HepG2 (cell line): ENCODE results near the gene INTS1. TPM values are rescaled to one million over a fixed set of nuclear protein-coding genes. Genes with fewer than 3 reads are reported as not detected.

Experiments used
- BHLHE40 ChIP-seq: IDR thresholded peaks from 2 replicates; pipeline ENCODE4 v1.6.1; 2011; ENCODE audit warnings: low read length, improper control_type of control experiment
- CBX5 ChIP-seq: sonication (generic); formaldehyde crosslinking; IDR thresholded peaks from 2 replicates; pipeline ENCODE4 v1.4.0; 2020; ENCODE audit warnings: missing genetic modification reagents, borderline replicate concordance
- CREM ChIP-seq, 2 experiments: sonication (generic) in 1 of 2; formaldehyde crosslinking in 1 of 2; IDR thresholded peaks; 2 replicates each; pipeline versions ENCODE4 v1.4.0 to v1.6.1; 2016 to 2020; ENCODE audit warnings: antibody characterized with exemption in 1 of 2, mild to moderate bottlenecking in 1 of 2, missing genetic modification reagents in 1 of 2
- KDM5A ChIP-seq: fragments of 200-600 bp; sonication (generic); IDR thresholded peaks from 2 replicates; pipeline ENCODE4 v1.7.0; 2018; ENCODE audit warnings: antibody characterized with exemption, mild to moderate bottlenecking, low read length, borderline replicate concordance
- NFIC ChIP-seq: IDR thresholded peaks from 2 replicates; pipeline ENCODE4 v1.6.1; 2012; ENCODE audit warnings: mild to moderate bottlenecking, low read length, inconsistent platforms
- PHB2 ChIP-seq: fragments of 450-650 bp; IDR thresholded peaks from 2 replicates; pipeline ENCODE4 v1.6.1; 2018; ENCODE audit not compliant: partially characterized antibody
- PHF5A ChIP-seq: IDR thresholded peaks from one replicate; pipeline ENCODE4 v1.6.1; 2018; ENCODE audit warnings: low read depth, missing genetic modification reagents; ENCODE audit not compliant: unreplicated experiment
- RARA ChIP-seq: IDR thresholded peaks from 2 replicates; pipeline ENCODE4 v1.6.1; 2016; ENCODE audit warnings: missing genetic modification reagents, missing compliant biosample characterization
- SP140L ChIP-seq: sonication (generic); formaldehyde crosslinking; IDR thresholded peaks from 2 replicates; pipeline ENCODE4 v1.4.0; 2020; ENCODE audit warnings: missing genetic modification reagents, borderline replicate concordance
- SP5 ChIP-seq: IDR thresholded peaks from 2 replicates; pipeline ENCODE4 v1.6.1; 2016; ENCODE audit warnings: low read depth, borderline replicate concordance
- TARDBP ChIP-seq: sonication (generic); formaldehyde crosslinking; IDR thresholded peaks from 2 replicates; pipeline ENCODE4 v1.8.0; 2022; ENCODE audit warnings: mild to moderate bottlenecking, missing genetic modification reagents
- TBP ChIP-seq: sonication (generic); formaldehyde crosslinking; IDR thresholded peaks from 2 replicates; pipeline ENCODE4 v1.5.0; 2020; ENCODE audit warnings: missing genetic modification reagents
- THAP11 ChIP-seq: IDR thresholded peaks from 2 replicates; pipeline ENCODE4 v1.6.1; 2016; ENCODE audit warnings: missing biosample characterization, missing genetic modification reagents
- TMF1 ChIP-seq: sonication (generic); formaldehyde crosslinking; IDR thresholded peaks from 2 replicates; pipeline ENCODE4 v1.8.1; 2022; ENCODE audit warnings: low read depth, missing genetic modification reagents
- TOPORS ChIP-seq: sonication (generic); formaldehyde crosslinking; IDR thresholded peaks from 2 replicates; pipeline ENCODE4 v1.8.0; 2023; ENCODE audit warnings: mild to moderate bottlenecking, missing genetic modification reagents
- YY1 ChIP-seq: IDR thresholded peaks from 2 replicates; pipeline ENCODE4 v1.6.1; 2011; ENCODE audit warnings: low read length, low read depth, moderate library complexity, mild to moderate bottlenecking; ENCODE audit not compliant: insufficient read depth, insufficient replicate concordance
- ZBTB3 ChIP-seq: sonication (generic); formaldehyde crosslinking; IDR thresholded peaks from 2 replicates; pipeline ENCODE4 v1.4.0; 2020; ENCODE audit warnings: low read depth, mild to moderate bottlenecking, moderate library complexity, missing genetic modification reagents, borderline replicate concordance
- ZMAT3 ChIP-seq: sonication (generic); formaldehyde crosslinking; conservative IDR thresholded peaks from 2 replicates; pipeline ENCODE4 v1.7.0; 2021; ENCODE audit warnings: missing genetic modification reagents
- ZNF251 ChIP-seq: sonication (generic); formaldehyde crosslinking; IDR thresholded peaks from 2 replicates; pipeline ENCODE4 v1.9.0; 2021; ENCODE audit warnings: mild to moderate bottlenecking, missing genetic modification reagents
- ZNF724P ChIP-seq: sonication (generic); formaldehyde crosslinking; IDR thresholded peaks from 2 replicates; pipeline ENCODE4 v1.8.0; 2022; ENCODE audit warnings: missing genetic modification reagents, borderline replicate concordance
- ZNF775 ChIP-seq: sonication (generic); formaldehyde crosslinking; IDR thresholded peaks from 2 replicates; pipeline ENCODE4 v1.4.0; 2020; ENCODE audit warnings: missing genetic modification reagents, mild to moderate bottlenecking, moderate library complexity, borderline replicate concordance
- ZNF776 ChIP-seq: sonication (generic); formaldehyde crosslinking; IDR thresholded peaks from 2 replicates; pipeline ENCODE4 v1.4.0; 2020; ENCODE audit warnings: mild to moderate bottlenecking, missing genetic modification reagents
- ZNF790 ChIP-seq: sonication (generic); formaldehyde crosslinking; IDR thresholded peaks from 2 replicates; pipeline ENCODE4 v1.8.0; 2022; ENCODE audit warnings: missing genetic modification reagents, mild to moderate bottlenecking, borderline replicate concordance
- ZNF878 ChIP-seq: sonication (generic); formaldehyde crosslinking; IDR thresholded peaks from 2 replicates; pipeline ENCODE4 v1.8.1; 2023; ENCODE audit warnings: mild to moderate bottlenecking, missing genetic modification reagents, moderate library complexity
- polyA plus RNA-seq, 8 experiments: library from polyadenylated mRNA; depleted of rRNA in 3 of 8; stranded (reverse) in 7 of 8; unstranded in 1 of 8; fragments of >200 nt; fragmentation: Illumina TruSeq in 4 of 8; extraction: Trizol in 4 of 8; gene quantifications; 2 replicates each; pipeline versions ENCODE4 v1.2.1 to v1.2.3, GENCODE V29; 2011 to 2016; ENCODE audit warnings: low read depth in 4 of 8, missing spikeins in 1 of 8, mixed read lengths in 1 of 8; ENCODE audit not compliant: insufficient read depth in 1 of 8
- total RNA-seq, 5 experiments: library from RNA; depleted of rRNA; stranded (reverse); fragments of >200 nt; fragmentation: Illumina TruSeq; extraction: Trizol; gene quantifications; 2 replicates each; pipeline ENCODE4 v1.2.3, GENCODE V29; 2016; ENCODE audit warnings: low read depth in 1 of 5
- TF ChIP-seq, protein P1 (sequence below): sonication (generic); formaldehyde crosslinking; conservative IDR thresholded peaks from 2 replicates; pipeline ENCODE4 v1.8.0; 2022; ENCODE audit warnings: missing genetic modification reagents
- TF ChIP-seq, protein P2 (sequence below): sonication (generic); formaldehyde crosslinking; IDR thresholded peaks from 2 replicates; pipeline ENCODE4 v1.4.0; 2020; ENCODE audit warnings: mild to moderate bottlenecking, missing genetic modification reagents
- TF ChIP-seq, protein P3 (sequence below): sonication (generic); formaldehyde crosslinking; IDR thresholded peaks from 2 replicates; pipeline ENCODE4 v1.5.0; 2020; ENCODE audit warnings: missing genetic modification reagents
- TF ChIP-seq, protein P4 (sequence below): sonication (generic); formaldehyde crosslinking; IDR thresholded peaks from 2 replicates; pipeline ENCODE4 v1.8.1; 2023; ENCODE audit warnings: missing genetic modification reagents, mild to moderate bottlenecking, borderline replicate concordance

The INTS1 gene
- total and polyA plus RNA-seq, 2 of the 13 experiments (the other 11 are each of a cell fraction or from before 2014, with no cell fraction given) = 13.7 to 29.0 TPM

DNA sequence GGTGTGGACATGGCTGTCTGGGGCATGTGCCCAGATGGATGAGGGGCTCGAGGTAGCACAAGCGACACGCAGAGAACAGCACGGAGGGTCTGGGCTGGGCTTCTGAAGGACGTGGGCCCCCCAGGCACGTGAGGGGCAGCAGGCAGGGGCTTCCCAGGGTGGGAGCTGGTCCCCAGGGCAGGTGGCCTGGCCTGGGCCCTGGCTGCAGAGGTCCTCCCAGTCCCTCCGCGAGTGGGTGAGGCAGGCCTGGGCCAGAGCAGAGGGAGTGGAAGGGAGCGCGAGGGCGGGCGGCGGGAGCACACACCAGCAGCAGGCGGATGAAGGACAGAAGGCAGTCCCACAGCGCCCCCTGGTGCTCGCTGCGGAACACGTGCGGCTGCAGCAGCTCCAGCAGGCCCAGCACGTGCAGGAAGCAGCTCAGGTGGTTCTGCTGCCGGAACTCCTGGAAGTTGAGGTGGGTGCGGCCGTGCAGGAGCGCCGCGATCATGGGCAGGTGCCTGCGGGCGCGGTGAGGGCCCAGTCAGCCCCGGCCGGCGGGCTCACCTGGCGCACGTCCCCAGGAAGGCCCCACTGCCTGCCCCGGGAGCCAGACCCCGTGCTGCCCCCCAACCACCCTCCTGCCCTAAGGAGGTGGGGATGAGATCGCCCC lies 30.2 kb downstream of the INTS1 start (continued):
- TF ChIP-seq, protein P1, sequence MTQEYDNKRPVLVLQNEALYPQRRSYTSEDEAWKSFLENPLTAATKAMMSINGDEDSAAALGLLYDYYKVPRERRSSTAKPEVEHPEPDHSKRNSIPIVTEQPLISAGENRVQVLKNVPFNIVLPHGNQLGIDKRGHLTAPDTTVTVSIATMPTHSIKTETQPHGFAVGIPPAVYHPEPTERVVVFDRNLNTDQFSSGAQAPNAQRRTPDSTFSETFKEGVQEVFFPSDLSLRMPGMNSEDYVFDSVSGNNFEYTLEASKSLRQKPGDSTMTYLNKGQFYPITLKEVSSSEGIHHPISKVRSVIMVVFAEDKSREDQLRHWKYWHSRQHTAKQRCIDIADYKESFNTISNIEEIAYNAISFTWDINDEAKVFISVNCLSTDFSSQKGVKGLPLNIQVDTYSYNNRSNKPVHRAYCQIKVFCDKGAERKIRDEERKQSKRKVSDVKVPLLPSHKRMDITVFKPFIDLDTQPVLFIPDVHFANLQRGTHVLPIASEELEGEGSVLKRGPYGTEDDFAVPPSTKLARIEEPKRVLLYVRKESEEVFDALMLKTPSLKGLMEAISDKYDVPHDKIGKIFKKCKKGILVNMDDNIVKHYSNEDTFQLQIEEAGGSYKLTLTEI (CRISPR knock-in tag) = no peak
- TF ChIP-seq THAP11 (CRISPR knock-in tag) = peak; percentile 41; the same call in 1 of the 2 replicates
- TF ChIP-seq RARA (CRISPR knock-in tag) = no peak
- TF ChIP-seq TOPORS (CRISPR knock-in tag) = no peak
- TF ChIP-seq TMF1 (CRISPR knock-in tag) = no peak
- TF ChIP-seq CBX5 = peak; percentile 66; the same call in 1 of the 2 replicates
- TF ChIP-seq TARDBP (CRISPR knock-in tag) = no peak
- TF ChIP-seq BHLHE40 = peak; percentile 99
- TF ChIP-seq ZNF724P (CRISPR knock-in tag) = no peak
- TF ChIP-seq ZBTB3 = no peak
- TF ChIP-seq ZMAT3 (CRISPR knock-in tag) = no peak
- no peak for TF ChIP-seq PHB2
- 0 out of 2 replicates have a peak, but pooled peaks have one; percentile 42 for TF ChIP-seq ZNF790 (CRISPR knock-in tag)
- TF ChIP-seq, protein P2, sequence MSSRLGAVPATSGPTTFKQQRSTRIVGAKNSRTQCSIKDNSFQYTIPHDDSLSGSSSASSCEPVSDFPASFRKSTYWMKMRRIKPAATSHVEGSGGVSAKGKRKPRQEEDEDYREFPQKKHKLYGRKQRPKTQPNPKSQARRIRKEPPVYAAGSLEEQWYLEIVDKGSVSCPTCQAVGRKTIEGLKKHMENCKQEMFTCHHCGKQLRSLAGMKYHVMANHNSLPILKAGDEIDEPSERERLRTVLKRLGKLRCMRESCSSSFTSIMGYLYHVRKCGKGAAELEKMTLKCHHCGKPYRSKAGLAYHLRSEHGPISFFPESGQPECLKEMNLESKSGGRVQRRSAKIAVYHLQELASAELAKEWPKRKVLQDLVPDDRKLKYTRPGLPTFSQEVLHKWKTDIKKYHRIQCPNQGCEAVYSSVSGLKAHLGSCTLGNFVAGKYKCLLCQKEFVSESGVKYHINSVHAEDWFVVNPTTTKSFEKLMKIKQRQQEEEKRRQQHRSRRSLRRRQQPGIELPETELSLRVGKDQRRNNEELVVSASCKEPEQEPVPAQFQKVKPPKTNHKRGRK (CRISPR knock-in tag) = no peak
- TF ChIP-seq ZNF251 = no peak
- TF ChIP-seq KDM5A = no peak
- TF ChIP-seq CREM (IDR thresholded peaks at IDR 0.05) = no peak
- TF ChIP-seq CREM (CRISPR knock-in tag; IDR thresholded peaks at IDR 0.05) = no peak
- TF ChIP-seq, protein P3, sequence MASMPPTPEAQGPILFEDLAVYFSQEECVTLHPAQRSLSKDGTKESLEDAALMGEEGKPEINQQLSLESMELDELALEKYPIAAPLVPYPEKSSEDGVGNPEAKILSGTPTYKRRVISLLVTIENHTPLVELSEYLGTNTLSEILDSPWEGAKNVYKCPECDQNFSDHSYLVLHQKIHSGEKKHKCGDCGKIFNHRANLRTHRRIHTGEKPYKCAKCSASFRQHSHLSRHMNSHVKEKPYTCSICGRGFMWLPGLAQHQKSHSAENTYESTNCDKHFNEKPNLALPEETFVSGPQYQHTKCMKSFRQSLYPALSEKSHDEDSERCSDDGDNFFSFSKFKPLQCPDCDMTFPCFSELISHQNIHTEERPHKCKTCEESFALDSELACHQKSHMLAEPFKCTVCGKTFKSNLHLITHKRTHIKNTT = no peak
- no peak for TF ChIP-seq SP140L (CRISPR knock-in tag)
- no peak for TF ChIP-seq TBP (CRISPR knock-in tag)
- no peak for TF ChIP-seq ZNF878 (CRISPR knock-in tag)
- TF ChIP-seq PHF5A (CRISPR knock-in tag) = no peak
- no peak for TF ChIP-seq ZNF775 (CRISPR knock-in tag)
- no peak for TF ChIP-seq NFIC
- TF ChIP-seq, protein P4, sequence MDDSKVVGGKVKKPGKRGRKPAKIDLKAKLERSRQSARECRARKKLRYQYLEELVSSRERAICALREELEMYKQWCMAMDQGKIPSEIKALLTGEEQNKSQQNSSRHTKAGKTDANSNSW = no peak
- peak; percentile 16 for TF ChIP-seq YY1
- peak; percentile 78 for TF ChIP-seq ZNF776
- TF ChIP-seq SP5 (CRISPR knock-in tag) = no peak
